Spleen (tissue), 3 donors: ENCODE measurements around the gene STXBP6.

Source experiments
- POLR2A ChIP-seq, 3 donors: fragments of 450-650 bp; IDR thresholded peaks; one replicate each; pipeline ENCODE4 v1.5.1; 2017; ENCODE audit warnings: antibody characterized with exemption in 3 of 3, mild to moderate bottlenecking in 1 of 3
- POLR2AphosphoS5 ChIP-seq, 3 donors: sonication (generic); formaldehyde crosslinking; IDR thresholded peaks; one replicate each; pipeline ENCODE4 v1.5.1; 2017; ENCODE audit warnings: antibody characterized with exemption in 3 of 3

DNA sequence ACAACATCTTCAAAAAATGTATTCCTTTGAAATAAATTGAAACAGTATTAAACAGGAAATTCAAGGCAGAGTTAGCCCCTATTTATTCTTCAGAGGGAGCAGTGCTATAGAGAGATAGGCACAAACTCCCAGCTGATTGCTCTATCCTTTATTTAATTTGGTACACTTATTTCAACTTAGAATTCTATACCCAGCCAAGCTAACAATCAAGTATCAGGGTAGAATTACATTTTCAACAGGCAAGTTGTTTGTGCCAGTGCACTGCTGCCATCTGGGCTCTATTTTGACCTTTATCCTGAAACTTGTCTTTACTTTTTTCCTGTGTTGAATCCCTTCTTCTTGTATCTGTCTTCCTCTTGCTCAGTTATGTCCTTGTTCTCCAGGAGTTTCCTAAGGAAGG lies 159.2 kb downstream of the STXBP6 start:
- TF ChIP-seq POLR2AphosphoS5 (IDR thresholded peaks at IDR 0.05) (no peak), POLR2A (IDR thresholded peaks at IDR 0.05) (no peak)
